ENCODE measurements around the gene LLPH.

LLPH gene

DNA sequence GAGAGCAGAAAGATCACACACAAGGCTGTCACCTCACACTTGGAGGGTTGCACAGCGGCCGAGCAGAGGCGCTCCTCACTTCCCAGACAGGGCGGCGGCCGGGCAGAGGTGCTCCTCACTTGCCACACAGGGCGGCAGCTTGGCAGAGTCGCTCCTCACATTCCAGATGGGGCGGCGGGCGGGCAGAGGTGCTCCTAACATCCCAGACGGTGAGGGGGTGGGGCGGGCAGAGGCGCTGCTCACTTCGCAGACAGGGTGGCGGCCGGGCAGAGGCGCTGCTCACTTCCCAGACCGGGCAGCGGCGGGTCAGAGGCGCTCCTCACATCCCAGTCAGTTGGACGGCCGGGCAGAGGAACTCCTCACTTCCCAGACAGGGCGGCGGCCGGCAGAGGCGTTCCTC lies 30.2 kb upstream of the LLPH start (continued):
- TF ChIP-seq, protein P1, sequence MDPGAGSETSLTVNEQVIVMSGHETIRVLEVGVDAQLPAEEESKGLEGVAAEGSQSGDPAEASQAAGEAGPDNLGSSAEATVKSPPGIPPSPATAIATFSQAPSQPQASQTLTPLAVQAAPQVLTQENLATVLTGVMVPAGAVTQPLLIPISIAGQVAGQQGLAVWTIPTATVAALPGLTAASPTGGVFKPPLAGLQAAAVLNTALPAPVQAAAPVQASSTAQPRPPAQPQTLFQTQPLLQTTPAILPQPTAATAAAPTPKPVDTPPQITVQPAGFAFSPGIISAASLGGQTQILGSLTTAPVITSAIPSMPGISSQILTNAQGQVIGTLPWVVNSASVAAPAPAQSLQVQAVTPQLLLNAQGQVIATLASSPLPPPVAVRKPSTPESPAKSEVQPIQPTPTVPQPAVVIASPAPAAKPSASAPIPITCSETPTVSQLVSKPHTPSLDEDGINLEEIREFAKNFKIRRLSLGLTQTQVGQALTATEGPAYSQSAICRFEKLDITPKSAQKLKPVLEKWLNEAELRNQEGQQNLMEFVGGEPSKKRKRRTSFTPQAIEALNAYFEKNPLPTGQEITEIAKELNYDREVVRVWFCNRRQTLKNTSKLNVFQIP (CRISPR knock-in tag; IDR thresholded peaks at IDR 0.05; ENCODE audit: borderline replicate concordance, low read depth), result no peak
- no peak for TF ChIP-seq SNAI2 (CRISPR knock-in tag; IDR thresholded peaks at IDR 0.05)
- TF ChIP-seq TCF4 (CRISPR knock-in tag; IDR thresholded peaks at IDR 0.05; ENCODE audit: borderline replicate concordance), result no peak
- no peak for TF ChIP-seq ISL1 (CRISPR knock-in tag; IDR thresholded peaks at IDR 0.05)

DNA sequence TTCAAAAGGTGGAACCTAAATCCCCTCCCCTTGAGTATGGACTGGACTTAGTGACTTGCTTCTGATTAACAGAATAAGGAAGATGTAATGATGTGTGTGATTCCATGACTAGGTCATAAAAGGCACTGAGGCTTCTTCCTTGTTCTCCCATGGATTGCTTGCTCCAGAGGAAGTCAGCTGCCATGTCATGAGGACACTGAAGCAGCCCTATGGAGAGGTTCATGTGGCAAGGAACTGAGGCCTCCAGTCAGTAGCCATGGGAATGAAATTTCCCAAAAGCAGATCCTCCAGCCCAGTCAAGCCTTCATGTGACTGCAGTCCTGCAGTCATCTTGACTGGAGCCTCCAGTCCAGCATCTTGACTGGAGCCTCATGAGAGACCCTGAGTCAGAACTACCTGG lies 28.6 kb upstream of the LLPH start:
- ATAC-seq, result no peak
- TF ChIP-seq, protein P2, sequence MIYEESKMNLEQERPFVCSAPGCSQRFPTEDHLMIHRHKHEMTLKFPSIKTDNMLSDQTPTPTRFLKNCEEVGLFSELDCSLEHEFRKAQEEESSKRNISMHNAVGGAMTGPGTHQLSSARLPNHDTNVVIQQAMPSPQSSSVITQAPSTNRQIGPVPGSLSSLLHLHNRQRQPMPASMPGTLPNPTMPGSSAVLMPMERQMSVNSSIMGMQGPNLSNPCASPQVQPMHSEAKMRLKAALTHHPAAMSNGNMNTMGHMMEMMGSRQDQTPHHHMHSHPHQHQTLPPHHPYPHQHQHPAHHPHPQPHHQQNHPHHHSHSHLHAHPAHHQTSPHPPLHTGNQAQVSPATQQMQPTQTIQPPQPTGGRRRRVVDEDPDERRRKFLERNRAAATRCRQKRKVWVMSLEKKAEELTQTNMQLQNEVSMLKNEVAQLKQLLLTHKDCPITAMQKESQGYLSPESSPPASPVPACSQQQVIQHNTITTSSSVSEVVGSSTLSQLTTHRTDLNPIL (CRISPR knock-in tag; IDR thresholded peaks at IDR 0.05; ENCODE audit: low read depth), result no peak
- TF ChIP-seq, protein P3, sequence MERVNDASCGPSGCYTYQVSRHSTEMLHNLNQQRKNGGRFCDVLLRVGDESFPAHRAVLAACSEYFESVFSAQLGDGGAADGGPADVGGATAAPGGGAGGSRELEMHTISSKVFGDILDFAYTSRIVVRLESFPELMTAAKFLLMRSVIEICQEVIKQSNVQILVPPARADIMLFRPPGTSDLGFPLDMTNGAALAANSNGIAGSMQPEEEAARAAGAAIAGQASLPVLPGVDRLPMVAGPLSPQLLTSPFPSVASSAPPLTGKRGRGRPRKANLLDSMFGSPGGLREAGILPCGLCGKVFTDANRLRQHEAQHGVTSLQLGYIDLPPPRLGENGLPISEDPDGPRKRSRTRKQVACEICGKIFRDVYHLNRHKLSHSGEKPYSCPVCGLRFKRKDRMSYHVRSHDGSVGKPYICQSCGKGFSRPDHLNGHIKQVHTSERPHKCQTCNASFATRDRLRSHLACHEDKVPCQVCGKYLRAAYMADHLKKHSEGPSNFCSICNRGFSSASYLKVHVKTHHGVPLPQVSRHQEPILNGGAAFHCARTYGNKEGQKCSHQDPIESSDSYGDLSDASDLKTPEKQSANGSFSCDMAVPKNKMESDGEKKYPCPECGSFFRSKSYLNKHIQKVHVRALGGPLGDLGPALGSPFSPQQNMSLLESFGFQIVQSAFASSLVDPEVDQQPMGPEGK (CRISPR knock-in tag; IDR thresholded peaks at IDR 0.05; ENCODE audit: borderline replicate concordance), result no peak
- TF ChIP-seq CSDC2 (CRISPR knock-in tag; IDR thresholded peaks at IDR 0.05), result no peak
- TF ChIP-seq PPARA (CRISPR knock-in tag; IDR thresholded peaks at IDR 0.05; ENCODE audit: borderline replicate concordance), result no peak
- no peak for TF ChIP-seq ZNF70 (CRISPR knock-in tag; IDR thresholded peaks at IDR 0.05)
- TF ChIP-seq ZNF565 (CRISPR knock-in tag; conservative IDR thresholded peaks at IDR 0.05; ENCODE audit: low read depth), result no peak
- TF ChIP-seq, protein P4, sequence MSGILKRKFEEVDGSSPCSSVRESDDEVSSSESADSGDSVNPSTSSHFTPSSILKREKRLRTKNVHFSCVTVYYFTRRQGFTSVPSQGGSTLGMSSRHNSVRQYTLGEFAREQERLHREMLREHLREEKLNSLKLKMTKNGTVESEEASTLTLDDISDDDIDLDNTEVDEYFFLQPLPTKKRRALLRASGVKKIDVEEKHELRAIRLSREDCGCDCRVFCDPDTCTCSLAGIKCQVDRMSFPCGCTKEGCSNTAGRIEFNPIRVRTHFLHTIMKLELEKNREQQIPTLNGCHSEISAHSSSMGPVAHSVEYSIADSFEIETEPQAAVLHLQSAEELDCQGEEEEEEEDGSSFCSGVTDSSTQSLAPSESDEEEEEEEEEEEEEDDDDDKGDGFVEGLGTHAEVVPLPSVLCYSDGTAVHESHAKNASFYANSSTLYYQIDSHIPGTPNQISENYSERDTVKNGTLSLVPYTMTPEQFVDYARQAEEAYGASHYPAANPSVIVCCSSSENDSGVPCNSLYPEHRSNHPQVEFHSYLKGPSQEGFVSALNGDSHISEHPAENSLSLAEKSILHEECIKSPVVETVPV (CRISPR knock-in tag; IDR thresholded peaks at IDR 0.05), result no peak
- TF ChIP-seq GLIS3 (CRISPR knock-in tag; IDR thresholded peaks at IDR 0.05), result no peak
- no peak for TF ChIP-seq OSR1 (CRISPR knock-in tag; IDR thresholded peaks at IDR 0.05)
- TF ChIP-seq ARNTL (CRISPR knock-in tag; IDR thresholded peaks at IDR 0.05; ENCODE audit: borderline replicate concordance, low read depth), result no peak
- TF ChIP-seq, protein P5, sequence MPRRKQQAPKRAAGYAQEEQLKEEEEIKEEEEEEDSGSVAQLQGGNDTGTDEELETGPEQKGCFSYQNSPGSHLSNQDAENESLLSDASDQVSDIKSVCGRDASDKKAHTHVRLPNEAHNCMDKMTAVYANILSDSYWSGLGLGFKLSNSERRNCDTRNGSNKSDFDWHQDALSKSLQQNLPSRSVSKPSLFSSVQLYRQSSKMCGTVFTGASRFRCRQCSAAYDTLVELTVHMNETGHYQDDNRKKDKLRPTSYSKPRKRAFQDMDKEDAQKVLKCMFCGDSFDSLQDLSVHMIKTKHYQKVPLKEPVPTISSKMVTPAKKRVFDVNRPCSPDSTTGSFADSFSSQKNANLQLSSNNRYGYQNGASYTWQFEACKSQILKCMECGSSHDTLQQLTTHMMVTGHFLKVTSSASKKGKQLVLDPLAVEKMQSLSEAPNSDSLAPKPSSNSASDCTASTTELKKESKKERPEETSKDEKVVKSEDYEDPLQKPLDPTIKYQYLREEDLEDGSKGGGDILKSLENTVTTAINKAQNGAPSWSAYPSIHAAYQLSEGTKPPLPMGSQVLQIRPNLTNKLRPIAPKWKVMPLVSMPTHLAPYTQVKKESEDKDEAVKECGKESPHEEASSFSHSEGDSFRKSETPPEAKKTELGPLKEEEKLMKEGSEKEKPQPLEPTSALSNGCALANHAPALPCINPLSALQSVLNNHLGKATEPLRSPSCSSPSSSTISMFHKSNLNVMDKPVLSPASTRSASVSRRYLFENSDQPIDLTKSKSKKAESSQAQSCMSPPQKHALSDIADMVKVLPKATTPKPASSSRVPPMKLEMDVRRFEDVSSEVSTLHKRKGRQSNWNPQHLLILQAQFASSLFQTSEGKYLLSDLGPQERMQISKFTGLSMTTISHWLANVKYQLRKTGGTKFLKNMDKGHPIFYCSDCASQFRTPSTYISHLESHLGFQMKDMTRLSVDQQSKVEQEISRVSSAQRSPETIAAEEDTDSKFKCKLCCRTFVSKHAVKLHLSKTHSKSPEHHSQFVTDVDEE (CRISPR knock-in tag; IDR thresholded peaks at IDR 0.05), result no peak
- no peak for TF ChIP-seq ZC3H10 (CRISPR knock-in tag; IDR thresholded peaks at IDR 0.05)
- no peak for TF ChIP-seq BACH2 (CRISPR knock-in tag; IDR thresholded peaks at IDR 0.05; ENCODE audit: borderline replicate concordance)
- no peak for TF ChIP-seq ISL1 (CRISPR knock-in tag; IDR thresholded peaks at IDR 0.05)
- no peak for TF ChIP-seq TCF4 (CRISPR knock-in tag; IDR thresholded peaks at IDR 0.05; ENCODE audit: borderline replicate concordance)
- no peak for TF ChIP-seq ZFP3 (CRISPR knock-in tag; IDR thresholded peaks at IDR 0.05)
- TF ChIP-seq, protein P1 (CRISPR knock-in tag; IDR thresholded peaks at IDR 0.05; ENCODE audit: borderline replicate concordance, low read depth), result no peak
- TF ChIP-seq TOX (CRISPR knock-in tag; IDR thresholded peaks at IDR 0.05; ENCODE audit: borderline replicate concordance), result no peak
- TF ChIP-seq ZNF8 (CRISPR knock-in tag; IDR thresholded peaks at IDR 0.05), result no peak

Data from SK-N-SH treated with all-trans-retinoic acid at 6 μM for 48 hours (cell line).